K562 (cell line): ENCODE measurements around the gene GYS1. TPM values are rescaled to one million over a fixed set of nuclear protein-coding genes. Genes with fewer than 3 reads are reported as not detected.

Experiments
- AFF4 ChIP-seq: sonication (generic); formaldehyde crosslinking; IDR thresholded peaks from 2 replicates; pipeline ENCODE4 v1.8.0; 2023; ENCODE audit warnings: mild to moderate bottlenecking, missing genetic modification reagents
- CLOCK ChIP-seq: fragments of 250-450 bp; sonication (Bioruptor Pico); IDR thresholded peaks from 2 replicates; pipeline ENCODE4 v1.4.0; 2020; ENCODE audit warnings: mild to moderate bottlenecking, moderate library complexity, borderline replicate concordance
- E4F1 ChIP-seq: fragments of 250-450 bp; sonication (Bioruptor Pico); IDR thresholded peaks from 2 replicates; pipeline ENCODE4 v1.5.0; 2021; ENCODE audit warnings: mild to moderate bottlenecking, borderline replicate concordance
- GMEB1 ChIP-seq: fragments of 250-450 bp; sonication (Bioruptor Pico); IDR thresholded peaks from 2 replicates; pipeline ENCODE4 v1.4.0; 2020; ENCODE audit warnings: mild to moderate bottlenecking
- GTF2A2 ChIP-seq: IDR thresholded peaks from 2 replicates; pipeline ENCODE4 v1.6.1; 2016; ENCODE audit warnings: mild to moderate bottlenecking, missing genetic modification characterization, missing compliant biosample characterization
- KLF16 ChIP-seq: IDR thresholded peaks from 2 replicates; pipeline ENCODE4 v1.6.1; 2016; ENCODE audit warnings: antibody characterized with exemption
- LCOR ChIP-seq: sonication (generic); formaldehyde crosslinking; IDR thresholded peaks from 2 replicates; pipeline ENCODE4 v1.8.0; 2022; ENCODE audit warnings: mild to moderate bottlenecking, missing genetic modification reagents
- NFIX ChIP-seq: fragments of 250-450 bp; sonication (Bioruptor Pico); IDR thresholded peaks from 2 replicates; pipeline ENCODE4 v1.4.0; 2020; ENCODE audit warnings: low read depth, mild to moderate bottlenecking, moderate library complexity
- PHTF2 ChIP-seq: fragments of 250-450 bp; sonication (Bioruptor Pico); IDR thresholded peaks from 2 replicates; pipeline ENCODE4 v1.5.0; 2021; ENCODE audit warnings: mild to moderate bottlenecking
- RNF2 ChIP-seq: sonication (generic); IDR thresholded peaks from 2 replicates; pipeline ENCODE4 v1.6.1; 2016
- TOE1 ChIP-seq, 2 experiments: fragments of 450-650 bp in 1 of 2; sonication (generic) in 1 of 2; formaldehyde crosslinking in 1 of 2; IDR thresholded peaks; 2 replicates each; pipeline versions ENCODE4 v1.7.1 to v1.8.0; 2016 to 2022; ENCODE audit warnings: borderline replicate concordance in 2 of 2, mild to moderate bottlenecking in 2 of 2, antibody characterized with exemption in 1 of 2, inconsistent platforms in 1 of 2, low read depth in 1 of 2, missing genetic modification reagents in 1 of 2, moderate library complexity in 1 of 2
- TRIM24 ChIP-seq, 2 experiments: fragments of 450-650 bp; IDR thresholded peaks; 2 replicates each; pipeline ENCODE4 v1.6.1; 2016
- ZNF668 ChIP-seq: fragments of 250-450 bp; sonication (Bioruptor Pico); IDR thresholded peaks from 2 replicates; pipeline ENCODE4 v1.8.0; 2022; ENCODE audit warnings: mild to moderate bottlenecking, inconsistent platforms
- polyA plus RNA-seq, 8 experiments: library from polyadenylated mRNA; depleted of rRNA in 4 of 8; stranded (reverse) in 5 of 8; unstranded in 3 of 8; fragments of >200 nt; fragmentation: Nextera tagmentation in 2 of 8; fragmentation: Illumina TruSeq in 1 of 8; extraction: Ambion mirVana in 2 of 8; extraction: Trizol in 1 of 8; gene quantifications; 2 replicates each; pipeline versions ENCODE4 v1.2.1 to v1.2.3, GENCODE V29; 2011 to 2014; ENCODE audit warnings: inconsistent platforms in 1 of 8, missing spikeins in 1 of 8
- total RNA-seq, 7 experiments: library from RNA; depleted of rRNA in 6 of 7; stranded (reverse); fragments of >200 nt in 6 of 7; fragmentation: Illumina TruSeq in 2 of 7; extraction: Trizol in 2 of 7; gene quantifications; 2 replicates each; pipeline versions ENCODE4 v1.2.1 to v1.2.3, GENCODE V29; 2011 to 2021; ENCODE audit warnings: low replicate concordance in 1 of 7

The GYS1 gene
- total and polyA plus RNA-seq, 9 of the 15 experiments (the other 6 are each of a cell fraction or from before 2014, with no cell fraction given): 1.9 to 31.1 (median 15.2) TPM

GRCh38 chr19:48918801-48919247 is 74.3 kb downstream of the GYS1 start (continued):
- TF ChIP-seq AFF4 (no peak), CLOCK (CRISPR knock-in tag) (no peak), GMEB1 (CRISPR knock-in tag) (no peak), TOE1 (IDR thresholded peaks at IDR 0.05; ENCODE audit: borderline replicate concordance) (peak; percentile 41; the same call in 1 of the 2 replicates), TOE1 (CRISPR knock-in tag; IDR thresholded peaks at IDR 0.05; ENCODE audit: borderline replicate concordance, low read depth) (no peak), RNF2 (no peak), GTF2A2 (tag) (no peak), NFIX (no peak), TRIM24 (IDR thresholded peaks at IDR 0.05) (no peak), ZNF668 (no peak), PHTF2 (CRISPR knock-in tag) (0 out of 2 replicates have a peak, but pooled peaks have one; percentile 4), KLF16 (no peak), LCOR (CRISPR knock-in tag) (no peak), E4F1 (CRISPR knock-in tag) (no peak)
